Thoracic aorta (tissue), 2 donors: ENCODE results near the gene FXYD5. TPM values are rescaled to one million over a fixed set of nuclear protein-coding genes. Genes with fewer than 3 reads are reported as not detected.

ENCODE experiments used
- ATAC-seq: fragments of 150-250 bp; one replicate; pipeline ENCODE4 v1.8.0; 2017; ENCODE audit warnings: low read depth; ENCODE audit not compliant: insufficient number of reproducible peaks, low FRiP score
- DNase-seq: peaks from one replicate; pipeline ENCODE4 v3.0.0-alpha.2; 2020; ENCODE audit warnings: low spot score
- H3K27ac ChIP-seq, 2 donors: fragments of 200-600 bp; sonication (generic); 1 replicate in 1 of 2; 2 replicates in 1 of 2; pipeline ENCODE4 v1.5.1; 2016; ENCODE audit warnings: mild to moderate bottlenecking in 2 of 2, moderate library complexity in 2 of 2
- H3K27me3 ChIP-seq: fragments of 200-600 bp; sonication (generic); replicated peaks from 2 replicates; pipeline ENCODE4 v1.6.0; 2016; ENCODE audit warnings: mild to moderate bottlenecking; ENCODE audit not compliant: insufficient read depth
- H3K36me3 ChIP-seq: fragments of 200-600 bp; sonication (generic); one replicate; pipeline ENCODE4 v1.5.1; 2016
- H3K4me1 ChIP-seq, 2 donors: fragments of 200-600 bp; sonication (generic); 1 replicate in 1 of 2; 2 replicates in 1 of 2; pipeline versions ENCODE4 v1.5.1 to v1.6.0; 2016; ENCODE audit warnings: low read depth in 2 of 2, mild to moderate bottlenecking in 1 of 2; ENCODE audit not compliant: control insufficient read depth in 1 of 2
- H3K4me3 ChIP-seq: fragments of 200-600 bp; sonication (generic); 2 replicates; pipeline ENCODE4 v1.5.1; 2016; ENCODE audit warnings: mild to moderate bottlenecking
- H3K9me3 ChIP-seq: fragments of 200-600 bp; sonication (generic); 2 replicates; pipeline ENCODE4 v1.5.1; 2016
- total RNA-seq, 2 donors: library from RNA; depleted of rRNA; stranded (reverse); fragments of >200 nt; gene quantifications; one replicate each; pipeline versions ENCODE4 v1.1.0 to v1.2.3, GENCODE V29; 2016
- TF ChIP-seq, protein P1 (sequence below): fragments of 200-600 bp; sonication (generic); IDR thresholded peaks from one replicate; pipeline ENCODE4 v1.5.1; 2019; ENCODE audit warnings: antibody characterized with exemption

FXYD5 gene
- total RNA-seq, 2 donors from 2014 or later: 65.0 to 106 TPM

DNA sequence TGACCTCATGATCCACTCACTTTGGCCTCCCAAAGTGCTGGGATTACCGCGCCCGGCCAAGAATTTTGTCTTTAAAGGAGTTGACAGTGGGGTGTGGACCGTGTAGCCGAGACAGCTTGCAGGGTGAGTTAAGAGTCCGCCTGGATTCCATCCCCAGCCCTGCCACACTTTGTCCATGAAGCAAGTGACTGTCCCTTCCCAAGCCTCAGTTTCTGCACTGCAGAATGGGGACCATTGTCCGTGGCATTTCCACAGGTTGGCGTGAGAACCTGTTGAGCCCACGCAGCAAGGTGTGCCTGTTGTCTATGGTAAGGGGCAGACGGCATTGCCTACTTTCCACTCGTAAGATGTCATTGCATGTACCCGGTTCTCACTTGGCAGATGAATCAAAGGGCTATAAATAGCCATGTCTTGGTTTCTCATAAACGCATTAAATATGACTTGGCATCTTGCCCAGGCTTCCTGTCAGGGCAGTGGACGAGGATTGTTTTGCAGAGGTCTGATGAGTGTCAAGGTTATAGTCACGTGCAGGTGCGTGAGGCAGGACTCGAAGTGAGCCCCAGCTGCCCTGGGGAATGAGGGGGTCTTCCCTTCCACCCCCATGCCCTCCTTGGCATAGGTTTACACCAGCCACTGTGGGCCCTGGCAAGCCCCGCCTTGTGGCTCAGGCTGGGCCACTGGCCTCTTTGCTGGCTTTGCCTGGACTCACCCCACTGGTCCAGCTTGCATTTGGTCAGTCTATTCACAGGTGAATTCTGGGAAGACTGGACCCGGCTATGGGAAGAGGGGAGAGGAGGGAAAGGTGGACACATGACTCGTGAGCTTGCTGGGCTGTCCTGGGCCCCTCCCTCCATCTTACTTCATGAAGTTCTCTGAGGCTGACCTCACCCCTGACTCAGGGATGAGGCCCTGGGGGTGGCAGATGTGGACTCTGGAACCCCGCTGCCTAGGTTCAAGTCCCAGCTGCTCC lies 59.4 kb downstream of the FXYD5 start:
- Histone ChIP-seq H3K36me3 (no peaks in the 10 kb centered on the region), H3K27me3 (no peaks in the 10 kb centered on the region), H3K27ac (peak overlapping the region in 1 of 2 donors; percentile 64), H3K4me3 (peak overlapping the region; percentile 47), H3K9me3 (no peaks in the 10 kb centered on the region), H3K4me1 (peaks cover 0 to 8% of the 10 kb centered on the region in 2 donors)
- peak; percentile 31 for DNase-seq
- TF ChIP-seq, protein P1, sequence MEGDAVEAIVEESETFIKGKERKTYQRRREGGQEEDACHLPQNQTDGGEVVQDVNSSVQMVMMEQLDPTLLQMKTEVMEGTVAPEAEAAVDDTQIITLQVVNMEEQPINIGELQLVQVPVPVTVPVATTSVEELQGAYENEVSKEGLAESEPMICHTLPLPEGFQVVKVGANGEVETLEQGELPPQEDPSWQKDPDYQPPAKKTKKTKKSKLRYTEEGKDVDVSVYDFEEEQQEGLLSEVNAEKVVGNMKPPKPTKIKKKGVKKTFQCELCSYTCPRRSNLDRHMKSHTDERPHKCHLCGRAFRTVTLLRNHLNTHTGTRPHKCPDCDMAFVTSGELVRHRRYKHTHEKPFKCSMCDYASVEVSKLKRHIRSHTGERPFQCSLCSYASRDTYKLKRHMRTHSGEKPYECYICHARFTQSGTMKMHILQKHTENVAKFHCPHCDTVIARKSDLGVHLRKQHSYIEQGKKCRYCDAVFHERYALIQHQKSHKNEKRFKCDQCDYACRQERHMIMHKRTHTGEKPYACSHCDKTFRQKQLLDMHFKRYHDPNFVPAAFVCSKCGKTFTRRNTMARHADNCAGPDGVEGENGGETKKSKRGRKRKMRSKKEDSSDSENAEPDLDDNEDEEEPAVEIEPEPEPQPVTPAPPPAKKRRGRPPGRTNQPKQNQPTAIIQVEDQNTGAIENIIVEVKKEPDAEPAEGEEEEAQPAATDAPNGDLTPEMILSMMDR: no peak
- ATAC-seq: peak; percentile 72

GRCh38 chr19:35214766-35215422 lies 60.4 kb downstream of the FXYD5 start:
- Histone ChIP-seq H3K27me3 (no peaks in the 10 kb centered on the region), H3K36me3 (no peaks in the 10 kb centered on the region), H3K4me3 (no peak overlapping the region), H3K27ac (peak overlapping the region in 1 of 2 donors; percentile 64), H3K4me1 (peaks cover 0 to 8% of the 10 kb centered on the region in 2 donors), H3K9me3 (no peaks in the 10 kb centered on the region)
- TF ChIP-seq, protein P1: no peak
- ATAC-seq (no peak), DNase-seq (no peak)

- ATAC-seq (no peak), DNase-seq (no peak)
- TF ChIP-seq, protein P1: no peak
- no peak overlapping the region for H3K4me3 ChIP-seq
- H3K4me1 ChIP-seq: peaks cover 0 to 8% of the 10 kb centered on the region in 2 donors
- no peaks in the 10 kb centered on the region for H3K36me3 ChIP-seq
- H3K27me3 ChIP-seq: no peaks in the 10 kb centered on the region
- H3K27ac ChIP-seq: no peak overlapping the region
- H3K9me3 ChIP-seq: no peaks in the 10 kb centered on the region
Measured at GRCh38 chr19:35216016-35216832, 61.7 kb downstream of the FXYD5 start.

DNA sequence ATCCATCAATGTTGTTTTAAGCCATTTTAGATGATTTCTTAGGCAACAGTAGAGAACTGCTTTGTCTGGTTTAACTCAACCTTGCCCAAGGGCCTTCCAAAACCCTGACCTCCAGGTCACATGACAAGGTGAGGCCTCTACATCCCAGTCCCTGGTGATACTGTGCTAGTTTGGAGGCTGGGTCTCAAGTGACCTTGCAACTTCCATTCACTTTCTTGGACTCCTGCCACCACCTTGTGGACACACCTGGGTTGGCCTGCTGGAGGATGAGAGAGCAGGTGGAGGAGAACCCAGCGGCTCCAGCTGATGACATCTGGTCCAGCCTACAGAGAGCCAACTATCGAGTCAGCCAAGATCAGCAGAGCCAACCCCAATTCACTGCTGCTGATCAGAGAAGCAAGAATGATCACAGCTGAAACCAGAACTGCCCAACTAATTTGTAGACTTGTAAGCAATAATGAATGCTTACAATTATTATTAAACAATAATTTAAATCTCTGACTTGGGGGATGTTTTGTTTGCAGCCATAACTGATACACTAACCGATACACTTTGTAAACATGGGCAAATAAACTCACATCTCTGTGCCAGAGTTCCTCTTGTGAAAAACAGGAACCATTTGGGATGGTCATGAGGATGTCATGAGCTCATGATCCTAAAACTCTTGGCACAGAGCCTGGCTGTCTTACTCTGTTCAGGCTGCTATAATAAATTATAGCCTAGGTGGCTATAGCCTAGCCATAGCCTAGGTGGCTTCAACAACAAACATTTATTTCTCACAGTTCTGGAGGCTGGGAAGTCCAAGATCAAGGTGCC lies 62.5 kb downstream of the FXYD5 start:
- no peak overlapping the region for H3K27ac ChIP-seq
- H3K27me3 ChIP-seq: no peaks in the 10 kb centered on the region
- DNase-seq (no peak), ATAC-seq (no peak)
- TF ChIP-seq, protein P1: no peak
- H3K36me3 ChIP-seq: no peaks in the 10 kb centered on the region
- no peaks in the 10 kb centered on the region for H3K9me3 ChIP-seq
- H3K4me1 ChIP-seq: peaks cover 0 to 8% of the 10 kb centered on the region in 2 donors
- H3K4me3 ChIP-seq: no peak overlapping the region
